ENCODE measurements around the gene MCOLN3.

Gene MCOLN3, protein sequence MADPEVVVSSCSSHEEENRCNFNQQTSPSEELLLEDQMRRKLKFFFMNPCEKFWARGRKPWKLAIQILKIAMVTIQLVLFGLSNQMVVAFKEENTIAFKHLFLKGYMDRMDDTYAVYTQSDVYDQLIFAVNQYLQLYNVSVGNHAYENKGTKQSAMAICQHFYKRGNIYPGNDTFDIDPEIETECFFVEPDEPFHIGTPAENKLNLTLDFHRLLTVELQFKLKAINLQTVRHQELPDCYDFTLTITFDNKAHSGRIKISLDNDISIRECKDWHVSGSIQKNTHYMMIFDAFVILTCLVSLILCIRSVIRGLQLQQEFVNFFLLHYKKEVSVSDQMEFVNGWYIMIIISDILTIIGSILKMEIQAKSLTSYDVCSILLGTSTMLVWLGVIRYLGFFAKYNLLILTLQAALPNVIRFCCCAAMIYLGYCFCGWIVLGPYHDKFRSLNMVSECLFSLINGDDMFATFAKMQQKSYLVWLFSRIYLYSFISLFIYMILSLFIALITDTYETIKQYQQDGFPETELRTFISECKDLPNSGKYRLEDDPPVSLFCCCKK

DNA sequence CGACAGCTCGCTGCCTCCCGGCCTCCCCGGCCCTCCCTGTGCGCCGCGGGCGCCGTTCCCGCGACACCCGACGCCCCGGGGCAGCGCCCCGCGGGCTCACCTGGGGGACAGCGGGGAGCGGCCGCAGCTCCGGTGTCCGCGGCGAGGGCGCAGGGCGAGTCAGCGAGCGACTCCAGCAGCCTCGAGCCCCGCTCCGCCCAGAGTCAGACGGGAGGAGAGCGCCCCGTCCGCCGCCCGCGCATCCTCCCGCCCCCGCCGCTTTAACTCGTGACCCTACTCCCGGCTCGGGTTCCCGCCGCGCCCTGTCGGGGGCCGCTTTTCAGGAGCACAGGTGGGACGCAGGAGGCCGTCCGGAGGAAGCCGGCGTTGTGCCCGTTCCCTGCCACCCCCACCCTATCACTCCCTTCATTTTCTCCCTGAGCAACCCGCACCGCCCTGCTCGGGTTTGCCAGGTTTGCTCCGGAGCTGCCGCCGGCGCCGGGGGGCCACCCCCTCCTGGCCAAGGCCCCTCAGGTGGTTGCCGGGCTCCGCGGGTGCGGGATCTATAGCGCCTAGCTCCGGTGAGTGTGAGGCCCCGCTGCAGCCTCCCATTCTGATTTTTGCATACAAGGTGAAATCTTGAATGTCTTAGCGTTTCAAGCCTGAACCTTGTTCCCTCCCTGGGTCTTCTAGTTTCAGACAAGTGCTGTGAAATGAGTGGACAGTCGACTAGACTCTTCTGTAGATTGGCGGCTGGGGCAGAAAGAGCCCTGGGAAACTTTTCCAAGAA, at the start of gene MCOLN3:
TSS of gene MCOLN3 (minus strand) at position 205 of the 769 bp plus-strand sequence. CDS start 3,140 bp downstream, outside the sequence.
- TF ChIP-seq, protein P1, sequence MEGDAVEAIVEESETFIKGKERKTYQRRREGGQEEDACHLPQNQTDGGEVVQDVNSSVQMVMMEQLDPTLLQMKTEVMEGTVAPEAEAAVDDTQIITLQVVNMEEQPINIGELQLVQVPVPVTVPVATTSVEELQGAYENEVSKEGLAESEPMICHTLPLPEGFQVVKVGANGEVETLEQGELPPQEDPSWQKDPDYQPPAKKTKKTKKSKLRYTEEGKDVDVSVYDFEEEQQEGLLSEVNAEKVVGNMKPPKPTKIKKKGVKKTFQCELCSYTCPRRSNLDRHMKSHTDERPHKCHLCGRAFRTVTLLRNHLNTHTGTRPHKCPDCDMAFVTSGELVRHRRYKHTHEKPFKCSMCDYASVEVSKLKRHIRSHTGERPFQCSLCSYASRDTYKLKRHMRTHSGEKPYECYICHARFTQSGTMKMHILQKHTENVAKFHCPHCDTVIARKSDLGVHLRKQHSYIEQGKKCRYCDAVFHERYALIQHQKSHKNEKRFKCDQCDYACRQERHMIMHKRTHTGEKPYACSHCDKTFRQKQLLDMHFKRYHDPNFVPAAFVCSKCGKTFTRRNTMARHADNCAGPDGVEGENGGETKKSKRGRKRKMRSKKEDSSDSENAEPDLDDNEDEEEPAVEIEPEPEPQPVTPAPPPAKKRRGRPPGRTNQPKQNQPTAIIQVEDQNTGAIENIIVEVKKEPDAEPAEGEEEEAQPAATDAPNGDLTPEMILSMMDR (IDR thresholded peaks at IDR 0.05; ENCODE audit: low read length) = no peak
- TF ChIP-seq EZH2 (optimal IDR thresholded peaks at IDR 0.05; ENCODE audit: low read depth, low read length) (no peak), EZH2phosphoT487 (IDR thresholded peaks at IDR 0.05; ENCODE audit: low read length) (no peak)
- H3K9me3 ChIP-seq (replicated peaks; ENCODE audit: insufficient read depth, low read length) = no peaks in the 10 kb centered on the region
- no peaks in the 10 kb centered on the region for H3K4me1 ChIP-seq (ENCODE audit: low read length)
- no peaks in the 10 kb centered on the region for H3K27me3 ChIP-seq (replicated peaks; ENCODE audit: insufficient read depth, low read length)
- no peaks in the 10 kb centered on the region for H3F3A ChIP-seq (ENCODE audit: insufficient read depth, low read length)
- H3K4me3 ChIP-seq (ENCODE audit: low read length) = peak within 1 kb of the TSS; percentile 51
- no peaks in the 10 kb centered on the region for H4K20me1 ChIP-seq (ENCODE audit: insufficient read depth, low read length)
- H2AFZ ChIP-seq (ENCODE audit: low read length) = peak within 1 kb of the TSS; percentile 31; the same call in 1 of the 2 replicates
- H3K79me2 ChIP-seq (ENCODE audit: low read length) = no peaks in the 10 kb centered on the region
- peak within 1 kb of the TSS; percentile 47; the same call in 1 of the 2 replicates for H3K4me2 ChIP-seq (ENCODE audit: low read depth, low read length)
- H3K9ac ChIP-seq (ENCODE audit: low read length) = peak within 1 kb of the TSS; percentile 16; the same call in 1 of the 2 replicates
- no peaks in the 10 kb centered on the region for H3K36me3 ChIP-seq (replicated peaks; ENCODE audit: insufficient read depth, low read length)
- H3K27ac ChIP-seq (ENCODE audit: low read length) = no peak within 1 kb of the TSS
- DNase-seq = peak; percentile 33
- no peaks in the 10 kb centered on the region for H3K9me2 ChIP-seq (replicated peaks; ENCODE audit: insufficient read depth, low read length)

DNA sequence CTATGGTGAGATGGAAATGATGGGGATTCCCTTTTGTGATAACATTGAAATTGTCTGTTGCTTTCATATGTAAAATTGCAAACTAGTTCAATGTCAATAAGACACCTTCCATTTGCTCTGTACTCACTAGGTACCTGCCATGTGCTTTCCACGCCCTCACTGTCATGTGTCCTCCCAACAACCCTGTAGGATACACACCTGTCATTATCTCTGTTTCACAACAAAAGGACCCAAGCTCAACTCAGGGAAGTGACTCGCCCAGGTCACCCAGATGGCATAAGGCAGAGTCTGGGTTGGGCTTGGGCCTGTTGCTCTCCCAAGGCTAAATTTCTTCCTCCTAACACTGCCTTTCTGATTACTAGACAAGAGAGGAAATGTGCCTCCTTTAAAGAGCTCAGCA, 45.3 kb upstream of the MCOLN3 start:
- TF ChIP-seq EZH2phosphoT487 (IDR thresholded peaks at IDR 0.05; ENCODE audit: low read length) (no peak), EZH2 (optimal IDR thresholded peaks at IDR 0.05; ENCODE audit: low read depth, low read length) (no peak)
- TF ChIP-seq, protein P1 (IDR thresholded peaks at IDR 0.05; ENCODE audit: low read length) = no peak
- H3K4me2 ChIP-seq (ENCODE audit: low read depth, low read length) = no peak overlapping the region
- no peaks in the 10 kb centered on the region for H3K27me3 ChIP-seq (replicated peaks; ENCODE audit: insufficient read depth, low read length)
- no peak overlapping the region for H2AFZ ChIP-seq (ENCODE audit: low read length)
- no peaks in the 10 kb centered on the region for H3K4me1 ChIP-seq (ENCODE audit: low read length)
- DNase-seq = no peak
- no peaks in the 10 kb centered on the region for H3K9me3 ChIP-seq (replicated peaks; ENCODE audit: insufficient read depth, low read length)
- H3K4me3 ChIP-seq (ENCODE audit: low read length) = no peak overlapping the region
- H3K9ac ChIP-seq (ENCODE audit: low read length) = no peak overlapping the region
- no peaks in the 10 kb centered on the region for H3F3A ChIP-seq (ENCODE audit: insufficient read depth, low read length)
- no peaks in the 10 kb centered on the region for H3K9me2 ChIP-seq (replicated peaks; ENCODE audit: insufficient read depth, low read length)
- no peak overlapping the region for H3K27ac ChIP-seq (ENCODE audit: low read length)
- H4K20me1 ChIP-seq (ENCODE audit: insufficient read depth, low read length) = no peaks in the 10 kb centered on the region
- H3K36me3 ChIP-seq (replicated peaks; ENCODE audit: insufficient read depth, low read length) = no peaks in the 10 kb centered on the region
- H3K79me2 ChIP-seq (ENCODE audit: low read length) = no peaks in the 10 kb centered on the region

DNA sequence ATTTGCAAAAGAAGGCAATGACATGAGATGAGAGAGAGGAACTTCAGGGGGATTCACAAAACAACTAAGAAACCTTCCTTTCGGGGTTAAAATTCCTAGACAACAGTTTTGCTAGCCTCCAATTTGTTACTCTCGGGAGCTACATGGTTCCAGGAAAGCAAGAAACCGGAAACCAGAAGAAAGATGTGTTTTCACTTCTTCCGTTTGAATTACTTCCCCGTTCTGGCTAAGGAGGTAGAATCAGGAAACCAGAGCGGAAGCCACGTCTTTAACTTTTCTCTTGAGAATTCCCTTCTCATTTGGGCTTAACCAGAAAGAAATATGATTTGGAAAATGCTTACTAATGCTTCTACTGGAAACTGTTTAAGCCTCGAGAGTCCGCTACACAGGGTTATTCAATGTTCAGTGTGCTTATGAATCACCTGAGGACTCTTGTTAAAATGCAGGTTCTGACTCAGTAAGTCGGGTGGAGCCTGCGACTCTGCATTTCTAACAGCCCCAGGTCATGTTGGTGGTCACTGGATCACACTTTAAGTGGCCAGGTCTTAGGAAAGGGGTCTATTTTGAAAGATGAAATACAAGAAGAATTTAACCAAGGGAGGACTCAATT, 43.5 kb upstream of the MCOLN3 start:
- Histone ChIP-seq H3K4me1 (ENCODE audit: low read length) (no peaks in the 10 kb centered on the region), H3K27me3 (replicated peaks; ENCODE audit: insufficient read depth, low read length) (no peaks in the 10 kb centered on the region), H3K4me2 (ENCODE audit: low read depth, low read length) (no peak overlapping the region), H4K20me1 (ENCODE audit: insufficient read depth, low read length) (no peaks in the 10 kb centered on the region), H3K36me3 (replicated peaks; ENCODE audit: insufficient read depth, low read length) (no peaks in the 10 kb centered on the region), H3K9me3 (replicated peaks; ENCODE audit: insufficient read depth, low read length) (no peaks in the 10 kb centered on the region), H3K9me2 (replicated peaks; ENCODE audit: insufficient read depth, low read length) (no peaks in the 10 kb centered on the region), H3K4me3 (ENCODE audit: low read length) (no peak overlapping the region), H3F3A (ENCODE audit: insufficient read depth, low read length) (no peaks in the 10 kb centered on the region), H3K9ac (ENCODE audit: low read length) (no peak overlapping the region), H3K79me2 (ENCODE audit: low read length) (no peaks in the 10 kb centered on the region), H2AFZ (ENCODE audit: low read length) (no peak overlapping the region), H3K27ac (ENCODE audit: low read length) (no peak overlapping the region)
- TF ChIP-seq, protein P1 (IDR thresholded peaks at IDR 0.05; ENCODE audit: low read length) = no peak
- TF ChIP-seq EZH2 (optimal IDR thresholded peaks at IDR 0.05; ENCODE audit: low read depth, low read length) (no peak), EZH2phosphoT487 (IDR thresholded peaks at IDR 0.05; ENCODE audit: low read length) (no peak)
- no peak for DNase-seq
